HG03469 (cell line): Measurements from ENCODE around the gene PALM3.

Experiments used
- ATAC-seq: cut with Tn5 transposase; IDR thresholded peaks from one replicate; pipeline ENCODE4 v1.9.1; 2021; ENCODE audit warnings: mild to moderate bottlenecking, moderate library complexity, moderate number of reproducible peaks; ENCODE audit not compliant: unreplicated experiment

PALM3 gene

GRCh38 chr19:14004619-14005348 lies 57.1 kb downstream of the PALM3 start:
- no peak for ATAC-seq
